Panc1 (cell line): Measurements from ENCODE around the gene VRK3. TPM values are rescaled to one million over a fixed set of nuclear protein-coding genes. Genes with fewer than 3 reads are reported as not detected.

Experiments
- ATAC-seq: fragments of 200-7000 bp; cut with Tn5 transposase; 2 replicates; pipeline ENCODE4 v1.9.1; 2020; ENCODE audit warnings: mild to moderate bottlenecking, moderate library complexity
- BruUV-seq: library from RNA; stranded (reverse); fragments of 400-500 nt; replicated peaks from 2 replicates; lab custom pipeline; 2021; lab: Mats Ljungman, UMichigan
- CTCF ChIA-PET: fragments of 300-600 bp; sonication (Branson Sonifier 250); formaldehyde crosslinking; loops from one replicate; lab custom pipeline; 2022; ENCODE audit warnings: antibody characterized with exemption; lab: Charles Lee
- POLR2A ChIA-PET: fragments of 300-600 bp; sonication (Branson Sonifier 250); formaldehyde crosslinking; loops from one replicate; lab custom pipeline; 2022; ENCODE audit warnings: antibody characterized with exemption; lab: Charles Lee
- DNase-seq: peaks from one replicate; pipeline ENCODE4 v3.0.0-alpha.2; 2010; ENCODE audit warnings: low read depth, low spot score
- H3K27ac ChIP-seq: 2 replicates; pipeline ENCODE4 v1.5.1; 2011; ENCODE audit warnings: mild to moderate bottlenecking, low read length, inconsistent platforms
- H3K27me3 ChIP-seq: fragments of 200-500 bp; sonication (Bioruptor generic); 2 replicates; pipeline ENCODE4 v1.6.0; 2014; ENCODE audit warnings: low read length, inconsistent platforms; ENCODE audit not compliant: control insufficient read depth, insufficient read depth
- H3K36me3 ChIP-seq: fragments of 200-500 bp; sonication (Bioruptor generic); 2 replicates; pipeline ENCODE4 v1.5.1; 2014; ENCODE audit warnings: inconsistent platforms, mild to moderate bottlenecking, low read length, moderate library complexity; ENCODE audit not compliant: control insufficient read depth, insufficient read depth
- H3K4me1 ChIP-seq: 2 replicates; pipeline ENCODE4 v1.5.1; 2011; ENCODE audit warnings: inconsistent platforms, mild to moderate bottlenecking, low read length, moderate library complexity; ENCODE audit not compliant: control insufficient read depth, insufficient read depth
- H3K4me3 ChIP-seq, 2 experiments: 2 replicates each; pipeline ENCODE4 v1.5.1; 2011 to 2012; ENCODE audit warnings: low read depth in 2 of 2, low read length in 2 of 2, mild to moderate bottlenecking in 2 of 2, inconsistent platforms in 1 of 2, moderate library complexity in 1 of 2
- H3K9me3 ChIP-seq: fragments of 200-500 bp; sonication (Bioruptor generic); 2 replicates; pipeline ENCODE4 v1.5.1; 2014; ENCODE audit warnings: low read depth, mild to moderate bottlenecking, inconsistent platforms, low read length, moderate library complexity; ENCODE audit not compliant: control insufficient read depth, insufficient read depth
- POLR2AphosphoS5 ChIP-seq: IDR thresholded peaks from 2 replicates; pipeline ENCODE4 v1.6.1; 2012; ENCODE audit warnings: mild to moderate bottlenecking, low read depth, low read length, moderate library complexity
- SIN3A ChIP-seq: IDR thresholded peaks from 2 replicates; pipeline ENCODE4 v1.6.1; 2012; ENCODE audit warnings: low read depth, mild to moderate bottlenecking, low read length, moderate library complexity, borderline replicate concordance; ENCODE audit not compliant: insufficient read depth
- TCF7L2 ChIP-seq: IDR thresholded peaks from 2 replicates; pipeline ENCODE4 v1.6.1; 2011; ENCODE audit warnings: mild to moderate bottlenecking, low read depth, low read length, inconsistent platforms
- in situ Hi-C: cut with HindIII; loops from 2 replicates; pipeline ENCODE4 v1.10.0; 2016; ENCODE audit warnings: low sequenced_read_pairs, low pct_unique_long_range_greater_than_20kb
- intact Hi-C: fragments of 100-400 bp; cut with micrococcal nuclease; formaldehyde crosslinking; loops from one replicate; pipeline ENCODE4 v1.10.0; 2022; ENCODE audit not compliant: unreplicated experiment
- total RNA-seq: library from RNA; stranded (reverse); gene quantifications from one replicate; pipeline ENCODE4 v1.2.1, GENCODE V29; 2021; ENCODE audit not compliant: unreplicated experiment
- TF ChIP-seq, protein P1 (sequence below): fragments of 450-650 bp; IDR thresholded peaks from 2 replicates; pipeline ENCODE4 v1.5.1; 2017; ENCODE audit warnings: mild to moderate bottlenecking
- TF ChIP-seq, protein P2 (sequence below), 2 experiments: IDR thresholded peaks; 2 replicates each; pipeline ENCODE4 v1.6.1; 2011 to 2012; ENCODE audit warnings: low read depth in 2 of 2, control low read depth in 1 of 2, low read length in 1 of 2, mild to moderate bottlenecking in 1 of 2, moderate library complexity in 1 of 2; ENCODE audit not compliant: insufficient read depth in 1 of 2

The VRK3 gene
- total RNA-seq, 1 experiment from 2014 or later: 32.6 TPM

DNA sequence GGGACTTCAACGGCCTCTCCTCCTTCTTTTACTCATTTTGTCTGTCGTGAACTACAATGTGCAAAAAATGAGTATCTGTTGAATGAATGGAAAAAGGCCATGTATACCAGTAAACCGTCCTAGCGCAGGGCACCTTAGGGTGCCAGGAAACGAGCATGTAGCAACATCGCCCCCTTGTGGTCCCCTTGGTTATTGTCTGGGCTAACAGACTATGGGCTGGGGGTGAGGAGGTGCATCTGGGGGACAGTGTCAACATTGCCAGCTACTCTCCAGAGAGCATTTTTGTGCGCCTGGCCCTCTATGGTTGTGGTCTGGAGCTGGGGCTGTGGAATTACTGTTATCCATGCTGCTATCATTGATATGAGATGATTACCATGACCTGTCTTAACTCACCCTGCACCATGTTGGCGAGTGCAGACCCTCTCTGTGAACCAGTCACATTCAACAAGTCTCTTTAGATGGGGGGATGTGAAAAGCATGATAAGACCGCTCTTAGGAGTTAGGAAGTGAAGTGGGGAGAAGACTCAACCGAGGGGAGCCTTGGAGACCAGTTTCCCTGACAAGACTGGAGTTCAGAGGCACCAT is 41.4 kb downstream of the VRK3 start:
- CTCF ChIA-PET: no interaction called here
- intact Hi-C loops: loop anchor here (2.0 kb wide), 1 partner anchor 47 kb away; no protein-coding TSS in a partner anchor
- Histone ChIP-seq H3K4me3 (no peak overlapping the region), H3K9me3 (no peaks in the 10 kb centered on the region), H3K36me3 (no peaks in the 10 kb centered on the region), H3K27me3 (no peaks in the 10 kb centered on the region), H3K4me1 (no peaks in the 10 kb centered on the region), H3K27ac (no peak overlapping the region)
- in situ Hi-C loops: no loop called here
- DNase-seq: peak; percentile 20
- peak; percentile 80 for ATAC-seq
- POLR2A ChIA-PET: no interaction called here
- TF ChIP-seq, protein P1, sequence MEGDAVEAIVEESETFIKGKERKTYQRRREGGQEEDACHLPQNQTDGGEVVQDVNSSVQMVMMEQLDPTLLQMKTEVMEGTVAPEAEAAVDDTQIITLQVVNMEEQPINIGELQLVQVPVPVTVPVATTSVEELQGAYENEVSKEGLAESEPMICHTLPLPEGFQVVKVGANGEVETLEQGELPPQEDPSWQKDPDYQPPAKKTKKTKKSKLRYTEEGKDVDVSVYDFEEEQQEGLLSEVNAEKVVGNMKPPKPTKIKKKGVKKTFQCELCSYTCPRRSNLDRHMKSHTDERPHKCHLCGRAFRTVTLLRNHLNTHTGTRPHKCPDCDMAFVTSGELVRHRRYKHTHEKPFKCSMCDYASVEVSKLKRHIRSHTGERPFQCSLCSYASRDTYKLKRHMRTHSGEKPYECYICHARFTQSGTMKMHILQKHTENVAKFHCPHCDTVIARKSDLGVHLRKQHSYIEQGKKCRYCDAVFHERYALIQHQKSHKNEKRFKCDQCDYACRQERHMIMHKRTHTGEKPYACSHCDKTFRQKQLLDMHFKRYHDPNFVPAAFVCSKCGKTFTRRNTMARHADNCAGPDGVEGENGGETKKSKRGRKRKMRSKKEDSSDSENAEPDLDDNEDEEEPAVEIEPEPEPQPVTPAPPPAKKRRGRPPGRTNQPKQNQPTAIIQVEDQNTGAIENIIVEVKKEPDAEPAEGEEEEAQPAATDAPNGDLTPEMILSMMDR: peak; percentile 89
- TF ChIP-seq, protein P2, sequence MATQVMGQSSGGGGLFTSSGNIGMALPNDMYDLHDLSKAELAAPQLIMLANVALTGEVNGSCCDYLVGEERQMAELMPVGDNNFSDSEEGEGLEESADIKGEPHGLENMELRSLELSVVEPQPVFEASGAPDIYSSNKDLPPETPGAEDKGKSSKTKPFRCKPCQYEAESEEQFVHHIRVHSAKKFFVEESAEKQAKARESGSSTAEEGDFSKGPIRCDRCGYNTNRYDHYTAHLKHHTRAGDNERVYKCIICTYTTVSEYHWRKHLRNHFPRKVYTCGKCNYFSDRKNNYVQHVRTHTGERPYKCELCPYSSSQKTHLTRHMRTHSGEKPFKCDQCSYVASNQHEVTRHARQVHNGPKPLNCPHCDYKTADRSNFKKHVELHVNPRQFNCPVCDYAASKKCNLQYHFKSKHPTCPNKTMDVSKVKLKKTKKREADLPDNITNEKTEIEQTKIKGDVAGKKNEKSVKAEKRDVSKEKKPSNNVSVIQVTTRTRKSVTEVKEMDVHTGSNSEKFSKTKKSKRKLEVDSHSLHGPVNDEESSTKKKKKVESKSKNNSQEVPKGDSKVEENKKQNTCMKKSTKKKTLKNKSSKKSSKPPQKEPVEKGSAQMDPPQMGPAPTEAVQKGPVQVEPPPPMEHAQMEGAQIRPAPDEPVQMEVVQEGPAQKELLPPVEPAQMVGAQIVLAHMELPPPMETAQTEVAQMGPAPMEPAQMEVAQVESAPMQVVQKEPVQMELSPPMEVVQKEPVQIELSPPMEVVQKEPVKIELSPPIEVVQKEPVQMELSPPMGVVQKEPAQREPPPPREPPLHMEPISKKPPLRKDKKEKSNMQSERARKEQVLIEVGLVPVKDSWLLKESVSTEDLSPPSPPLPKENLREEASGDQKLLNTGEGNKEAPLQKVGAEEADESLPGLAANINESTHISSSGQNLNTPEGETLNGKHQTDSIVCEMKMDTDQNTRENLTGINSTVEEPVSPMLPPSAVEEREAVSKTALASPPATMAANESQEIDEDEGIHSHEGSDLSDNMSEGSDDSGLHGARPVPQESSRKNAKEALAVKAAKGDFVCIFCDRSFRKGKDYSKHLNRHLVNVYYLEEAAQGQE (IDR thresholded peaks at IDR 0.05; ENCODE audit: insufficient read depth in 1 of 2, low read depth in 2 of 2, low read length in 1 of 2): no peak
- TF ChIP-seq TCF7L2: no peak
- TF ChIP-seq POLR2AphosphoS5: 0 out of 2 replicates have a peak, but pooled peaks have one; percentile 5
- no peak for TF ChIP-seq SIN3A
- no TSS peak for BruUV-seq

DNA sequence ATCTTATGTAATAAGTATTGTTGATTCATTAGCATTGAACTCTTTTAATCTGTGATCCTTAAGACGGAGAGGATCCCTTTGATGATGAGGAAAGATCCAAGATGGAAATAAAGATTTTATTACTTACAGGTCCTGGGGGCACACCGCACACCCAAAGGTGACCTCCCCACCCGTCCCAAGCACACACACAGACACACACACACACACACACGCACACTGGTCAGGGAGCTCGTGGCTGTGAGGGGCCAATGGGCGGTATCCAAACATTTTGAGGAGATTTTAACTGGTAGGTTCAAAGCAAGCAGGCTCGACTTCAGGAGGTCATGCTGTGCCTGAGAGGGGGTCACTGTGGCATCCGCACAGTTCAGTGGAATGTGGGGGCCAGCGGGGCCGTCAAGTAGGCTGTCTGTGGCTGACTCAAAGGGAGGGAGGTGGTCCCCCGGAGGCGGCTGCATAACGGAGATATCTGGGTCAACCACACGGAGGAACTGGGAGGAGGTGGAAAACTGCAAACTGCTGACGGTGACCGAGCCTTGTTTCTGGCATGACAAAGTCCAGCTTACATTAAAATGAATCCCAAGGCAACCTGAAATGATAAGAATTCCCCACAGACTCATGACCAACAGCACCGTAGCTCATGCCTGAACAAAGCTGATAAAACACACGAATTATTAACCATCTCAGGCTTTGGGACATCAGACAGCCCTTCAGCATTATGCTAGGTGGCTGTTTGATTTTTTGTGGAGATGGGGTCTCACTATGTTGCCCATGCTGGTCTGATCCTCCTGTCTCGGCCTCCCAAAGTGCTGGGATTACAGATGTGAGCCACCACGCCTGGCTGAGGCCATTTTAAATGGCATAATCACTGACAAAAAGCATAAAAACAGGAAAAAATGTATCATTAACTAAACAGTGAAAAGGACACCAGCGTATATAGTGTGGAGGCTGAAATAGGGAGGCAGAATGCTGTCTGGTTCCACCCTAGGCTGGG is 43.3 kb downstream of the VRK3 start:
- H3K4me1 ChIP-seq: no peaks in the 10 kb centered on the region
- ATAC-seq (no peak), DNase-seq (no peak)
- H3K36me3 ChIP-seq: no peaks in the 10 kb centered on the region
- no TSS peak for BruUV-seq
- ChIA-PET POLR2A (no interaction called here), CTCF (no interaction called here)
- H3K9me3 ChIP-seq: no peaks in the 10 kb centered on the region
- intact Hi-C loops: no loop called here
- TF ChIP-seq, protein P1: no peak
- TF ChIP-seq SIN3A: no peak
- no peaks in the 10 kb centered on the region for H3K27me3 ChIP-seq
- H3K27ac ChIP-seq: no peak overlapping the region
- in situ Hi-C loops: no loop called here
- no peak overlapping the region for H3K4me3 ChIP-seq
